ENCODE results near the gene ZNF511. TPM values are rescaled to one million over a fixed set of nuclear protein-coding genes. Genes with fewer than 3 reads are reported as not detected.

Gene ZNF511
- polyA plus RNA-seq, 1 experiment = 21.6 TPM

DNA sequence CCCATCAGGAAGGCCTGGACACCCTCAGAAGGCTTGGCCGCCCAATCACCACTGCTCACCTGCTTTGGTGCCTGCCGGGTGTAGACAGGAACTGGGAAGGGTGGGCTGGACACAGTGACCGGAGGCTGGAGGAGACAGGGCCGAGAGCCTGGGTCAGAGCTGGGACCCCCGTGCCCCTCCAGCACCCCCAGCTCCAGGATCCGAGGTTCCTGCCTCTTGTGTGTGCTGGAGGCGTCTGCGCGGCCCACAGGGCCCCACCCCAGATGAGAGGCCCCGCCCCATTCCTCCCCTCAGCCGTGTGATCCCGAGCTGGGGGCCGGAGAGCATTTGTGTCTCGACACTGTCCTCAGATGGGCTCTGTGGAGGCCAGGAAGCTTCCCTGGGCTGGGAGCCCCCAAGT, 41.4 kb upstream of the ZNF511 start:
- CTCF ChIA-PET = interaction anchor here (0.7 kb wide), 1 partner anchor 62 kb away, joined by 3 read pairs; no protein-coding TSS in a partner anchor
- Histone ChIP-seq H3K9me3 (ENCODE audit: control insufficient read depth, insufficient read depth, low read length) (no peaks in the 10 kb centered on the region; the same call in 1 of the 2 replicates), H3K27me3 (ENCODE audit: control insufficient read depth, insufficient read depth, low read length) (no peaks in the 10 kb centered on the region), H3K4me3 (ENCODE audit: low read depth, low read length) (no peak overlapping the region), H3K27ac (ENCODE audit: low read depth, low read length) (no peak overlapping the region)
- TF ChIP-seq, protein P1, sequence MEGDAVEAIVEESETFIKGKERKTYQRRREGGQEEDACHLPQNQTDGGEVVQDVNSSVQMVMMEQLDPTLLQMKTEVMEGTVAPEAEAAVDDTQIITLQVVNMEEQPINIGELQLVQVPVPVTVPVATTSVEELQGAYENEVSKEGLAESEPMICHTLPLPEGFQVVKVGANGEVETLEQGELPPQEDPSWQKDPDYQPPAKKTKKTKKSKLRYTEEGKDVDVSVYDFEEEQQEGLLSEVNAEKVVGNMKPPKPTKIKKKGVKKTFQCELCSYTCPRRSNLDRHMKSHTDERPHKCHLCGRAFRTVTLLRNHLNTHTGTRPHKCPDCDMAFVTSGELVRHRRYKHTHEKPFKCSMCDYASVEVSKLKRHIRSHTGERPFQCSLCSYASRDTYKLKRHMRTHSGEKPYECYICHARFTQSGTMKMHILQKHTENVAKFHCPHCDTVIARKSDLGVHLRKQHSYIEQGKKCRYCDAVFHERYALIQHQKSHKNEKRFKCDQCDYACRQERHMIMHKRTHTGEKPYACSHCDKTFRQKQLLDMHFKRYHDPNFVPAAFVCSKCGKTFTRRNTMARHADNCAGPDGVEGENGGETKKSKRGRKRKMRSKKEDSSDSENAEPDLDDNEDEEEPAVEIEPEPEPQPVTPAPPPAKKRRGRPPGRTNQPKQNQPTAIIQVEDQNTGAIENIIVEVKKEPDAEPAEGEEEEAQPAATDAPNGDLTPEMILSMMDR (IDR thresholded peaks at IDR 0.05; ENCODE audit: low read depth, low read length) = no peak
- no peak for DNase-seq (ENCODE audit: low read depth, low spot score)
- POLR2A ChIA-PET = no interaction called here

DNA sequence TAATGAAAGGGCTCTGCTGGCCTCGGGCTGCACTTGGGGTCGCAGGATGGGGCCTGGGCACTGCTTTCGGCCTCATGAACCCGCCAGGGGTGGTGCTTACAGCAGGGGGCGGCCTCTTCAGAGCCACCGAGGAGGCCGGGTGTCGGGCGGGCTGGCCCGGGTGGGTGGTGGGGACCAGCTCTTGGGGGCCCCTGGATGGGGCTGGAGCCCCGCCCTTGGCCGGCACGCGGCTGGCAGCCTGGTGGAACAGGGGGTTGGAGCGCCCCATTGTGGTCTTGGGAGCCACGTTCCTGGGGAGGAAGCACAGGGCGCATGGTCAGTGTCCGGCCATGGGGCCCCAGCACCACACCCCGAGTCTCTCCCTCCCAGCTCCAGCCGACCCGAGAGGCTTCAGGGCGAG, 40.9 kb upstream of the ZNF511 start:
- ChIA-PET POLR2A (no interaction called here), CTCF (interaction anchor here (0.7 kb wide), 1 partner anchor 62 kb away, joined by 3 read pairs; no protein-coding TSS in a partner anchor)
- no peak overlapping the region for H3K4me3 ChIP-seq (ENCODE audit: low read depth, low read length)
- H3K9me3 ChIP-seq (ENCODE audit: control insufficient read depth, insufficient read depth, low read length) = no peaks in the 10 kb centered on the region; the same call in 1 of the 2 replicates
- DNase-seq (ENCODE audit: low read depth, low spot score) = no peak
- TF ChIP-seq, protein P1 (IDR thresholded peaks at IDR 0.05; ENCODE audit: low read depth, low read length) = no peak
- H3K27me3 ChIP-seq (ENCODE audit: control insufficient read depth, insufficient read depth, low read length) = no peaks in the 10 kb centered on the region
- H3K27ac ChIP-seq (ENCODE audit: low read depth, low read length) = no peak overlapping the region

DNA sequence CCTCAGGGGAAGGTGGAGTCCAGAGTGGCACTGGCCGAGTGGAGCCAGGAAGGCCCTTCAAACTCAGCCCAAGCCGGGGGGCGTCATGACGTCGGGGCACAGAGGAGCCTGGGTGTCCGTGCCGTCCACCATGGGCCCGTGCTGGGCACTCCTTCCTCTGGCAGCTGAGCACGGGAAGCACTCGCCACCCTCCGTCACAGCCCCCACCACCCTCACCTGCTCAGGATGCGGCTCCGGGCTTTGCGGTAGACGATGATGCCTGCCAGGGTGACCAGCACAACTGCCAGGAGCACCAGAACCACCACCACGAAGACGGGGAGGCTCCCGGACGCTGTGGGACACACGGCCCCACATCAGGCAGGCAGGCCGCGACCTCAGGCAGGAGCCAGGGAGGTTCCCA, 40.2 kb upstream of the ZNF511 start:
- CTCF ChIA-PET = no interaction called here
- no peak overlapping the region for H3K27ac ChIP-seq (ENCODE audit: low read depth, low read length)

DNA sequence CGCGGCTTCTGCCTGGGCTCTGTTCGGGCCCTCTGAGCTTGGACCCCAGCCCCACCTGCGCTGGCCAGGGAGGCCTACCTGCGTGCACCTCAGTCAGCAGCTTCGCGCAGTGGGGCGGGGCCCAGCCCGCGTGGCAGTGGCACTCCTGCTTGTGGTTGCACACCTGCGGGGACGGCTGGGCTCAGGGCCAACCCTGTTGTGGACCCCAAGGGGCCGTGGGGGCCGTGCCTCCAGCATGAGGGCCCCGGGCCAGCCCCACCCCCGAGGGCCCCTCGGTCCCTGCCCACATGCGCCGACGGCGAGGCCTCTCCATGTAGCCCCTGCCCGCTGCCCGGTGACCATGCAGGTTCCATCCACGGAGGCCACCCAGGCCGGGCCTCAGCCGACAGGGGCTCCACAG, 39.3 kb upstream of the ZNF511 start:
- Histone ChIP-seq H3K27ac (ENCODE audit: low read depth, low read length) (no peak overlapping the region), H3K27me3 (ENCODE audit: control insufficient read depth, insufficient read depth, low read length) (no peaks in the 10 kb centered on the region), H3K4me3 (ENCODE audit: low read depth, low read length) (no peak overlapping the region), H3K9me3 (ENCODE audit: control insufficient read depth, insufficient read depth, low read length) (no peaks in the 10 kb centered on the region; the same call in 1 of the 2 replicates)
- POLR2A ChIA-PET = no interaction called here
- CTCF ChIA-PET = no interaction called here
- DNase-seq (ENCODE audit: low read depth, low spot score) = no peak
- TF ChIP-seq, protein P1 (IDR thresholded peaks at IDR 0.05; ENCODE audit: low read depth, low read length) = no peak

More for the DNA sequence above, 40.2 kb upstream of the ZNF511 start:
- Histone ChIP-seq H3K9me3 (ENCODE audit: control insufficient read depth, insufficient read depth, low read length) (no peaks in the 10 kb centered on the region; the same call in 1 of the 2 replicates), H3K27me3 (ENCODE audit: control insufficient read depth, insufficient read depth, low read length) (no peaks in the 10 kb centered on the region), H3K4me3 (ENCODE audit: low read depth, low read length) (no peak overlapping the region)
- POLR2A ChIA-PET = no interaction called here
- no peak for DNase-seq (ENCODE audit: low read depth, low spot score)
- TF ChIP-seq, protein P1 (IDR thresholded peaks at IDR 0.05; ENCODE audit: low read depth, low read length) = no peak

DNA sequence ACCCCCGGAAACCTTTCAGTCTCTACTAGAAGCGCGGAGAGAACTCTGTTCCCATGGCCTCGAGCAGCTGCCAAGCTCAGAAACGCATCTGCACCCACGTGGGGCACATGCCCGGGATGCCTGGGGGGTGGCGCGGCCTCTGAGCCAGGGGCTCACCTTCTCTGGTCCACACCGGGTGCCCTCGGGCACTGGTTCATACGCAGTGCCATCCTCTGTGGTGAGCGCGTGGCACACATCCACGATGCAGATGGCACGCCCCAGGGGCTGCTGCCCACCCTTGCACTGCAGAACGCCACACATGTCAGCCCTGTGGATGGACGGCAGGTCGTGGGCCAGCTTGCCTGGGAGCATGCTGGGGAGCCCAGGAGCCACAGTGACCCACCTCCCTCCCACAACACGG, 38.5 kb upstream of the ZNF511 start:
- TF ChIP-seq, protein P1 (IDR thresholded peaks at IDR 0.05; ENCODE audit: low read depth, low read length) = no peak
- DNase-seq (ENCODE audit: low read depth, low spot score) = no peak
- Histone ChIP-seq H3K27ac (ENCODE audit: low read depth, low read length) (no peak overlapping the region), H3K4me3 (ENCODE audit: low read depth, low read length) (no peak overlapping the region), H3K27me3 (ENCODE audit: control insufficient read depth, insufficient read depth, low read length) (peaks cover 6% of the 10 kb centered on the region), H3K9me3 (ENCODE audit: control insufficient read depth, insufficient read depth, low read length) (no peaks in the 10 kb centered on the region; the same call in 1 of the 2 replicates)
- CTCF ChIA-PET = no interaction called here
- POLR2A ChIA-PET = no interaction called here
